DOHH2 (cell line): ENCODE data around the gene ATP7B.

Experiments
- H3F3A ChIP-seq: fragments of 200-600 bp; sonication (generic), shearing (Covaris generic); 2 replicates; pipeline ENCODE4 v1.6.0; 2016; ENCODE audit warnings: antibody characterized with exemption, mild to moderate bottlenecking; ENCODE audit not compliant: control insufficient read depth, insufficient read depth
- H3K27ac ChIP-seq: fragments of 200-600 bp; sonication (generic); 2 replicates; pipeline ENCODE4 v1.5.1; 2014; ENCODE audit warnings: low read depth, mild to moderate bottlenecking, low read length, moderate library complexity
- H3K27me3 ChIP-seq: fragments of 200-600 bp; sonication (generic); 2 replicates; pipeline ENCODE4 v1.6.1; 2014; ENCODE audit warnings: mild to moderate bottlenecking, low read length, mixed read lengths; ENCODE audit not compliant: control insufficient read depth
- H3K36me3 ChIP-seq: fragments of 200-600 bp; sonication (generic); 2 replicates; pipeline ENCODE4 v1.6.1; 2014; ENCODE audit warnings: mild to moderate bottlenecking, low read length, moderate library complexity, mixed read lengths; ENCODE audit not compliant: control insufficient read depth
- H3K4me1 ChIP-seq: fragments of 200-600 bp; sonication (generic); 2 replicates; pipeline ENCODE4 v1.6.1; 2014; ENCODE audit warnings: mild to moderate bottlenecking, low read length, mixed read lengths; ENCODE audit not compliant: control insufficient read depth
- H3K4me2 ChIP-seq: fragments of 200-600 bp; sonication (generic); 2 replicates; pipeline ENCODE4 v1.6.0; 2014; ENCODE audit warnings: mild to moderate bottlenecking, low read length, moderate library complexity
- H3K4me3 ChIP-seq: fragments of 200-600 bp; sonication (generic); 2 replicates; pipeline ENCODE4 v1.5.1; 2014; ENCODE audit warnings: mild to moderate bottlenecking, low read length, mixed read lengths
- H3K79me2 ChIP-seq: fragments of 200-600 bp; sonication (generic); 2 replicates; pipeline ENCODE4 v1.6.1; 2014; ENCODE audit warnings: mild to moderate bottlenecking, low read length, mixed read lengths; ENCODE audit not compliant: control insufficient read depth
- H3K9me2 ChIP-seq: fragments of 200-600 bp; sonication (generic); replicated peaks from 2 replicates; pipeline ENCODE4 v1.6.1; 2014; ENCODE audit warnings: mild to moderate bottlenecking, low read length, mixed read lengths; ENCODE audit not compliant: control insufficient read depth
- H3K9me3 ChIP-seq: fragments of 200-600 bp; sonication (generic); 2 replicates; pipeline ENCODE4 v1.6.1; 2014; ENCODE audit warnings: antibody characterized with exemption, low read length, mixed read lengths; ENCODE audit not compliant: control insufficient read depth, insufficient read depth
- H4K20me1 ChIP-seq: fragments of 200-600 bp; sonication (generic); 2 replicates; pipeline ENCODE4 v1.6.0; 2014; ENCODE audit warnings: low read depth, mild to moderate bottlenecking, antibody characterized with exemption, low read length, moderate library complexity; ENCODE audit not compliant: control insufficient read depth, insufficient read depth
- EZH2phosphoT487 ChIP-seq: fragments of 200-600 bp; sonication (generic); IDR thresholded peaks from 2 replicates; pipeline ENCODE4 v1.6.1; 2017; ENCODE audit warnings: borderline replicate concordance, mild to moderate bottlenecking, antibody characterized with exemption, low read length, moderate library complexity, mixed read lengths
- TF ChIP-seq, protein P1 (sequence below): fragments of 200-600 bp; sonication (generic); IDR thresholded peaks from one replicate; pipeline ENCODE4 v1.5.1; 2014; ENCODE audit warnings: antibody characterized with exemption, mild to moderate bottlenecking, low read depth, low read length; ENCODE audit not compliant: poor library complexity, severe bottlenecking

The ATP7B gene

DNA sequence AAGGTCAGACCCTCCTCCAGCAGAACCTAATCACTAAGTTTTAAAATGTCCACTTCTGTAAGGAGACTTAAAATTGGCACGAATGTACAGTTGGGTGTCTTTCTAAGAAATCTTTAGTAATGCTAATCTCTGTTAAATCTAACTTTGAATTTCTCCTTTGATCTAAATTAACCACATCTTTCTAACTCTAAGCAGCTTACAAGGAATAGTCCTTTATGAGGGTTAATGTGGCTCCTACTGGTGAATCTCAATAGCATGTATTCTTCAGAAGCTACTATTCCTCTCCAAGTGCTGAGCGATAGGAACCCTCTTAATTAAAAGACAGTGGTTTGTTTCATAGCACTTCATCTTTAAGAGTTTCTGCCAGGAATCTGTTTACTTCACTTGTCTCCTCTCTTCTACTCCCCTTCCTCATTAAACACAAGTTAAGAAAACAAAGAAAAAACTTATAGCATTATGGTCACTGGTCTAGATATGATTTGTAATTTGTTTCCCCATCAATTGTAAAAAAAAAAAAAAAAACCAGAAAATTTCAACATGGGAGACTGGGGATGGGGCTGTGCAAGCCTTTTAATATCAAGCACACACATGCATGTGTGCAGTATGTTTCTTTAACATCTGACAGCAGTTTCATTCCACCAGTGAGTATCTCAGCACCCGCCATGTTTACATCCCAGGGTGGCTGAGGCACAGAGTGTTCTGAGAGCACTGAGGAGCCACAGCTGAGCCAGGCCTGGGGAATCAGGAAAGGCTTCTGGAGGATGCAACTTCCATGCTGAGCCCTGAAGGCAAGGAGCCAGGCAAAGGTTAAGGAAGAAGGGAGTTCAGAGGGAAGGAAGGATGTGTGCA lies 57.7 kb downstream of the ATP7B start:
- no peaks in the 10 kb centered on the region for H3F3A ChIP-seq
- H3K27ac ChIP-seq: no peak overlapping the region
- H4K20me1 ChIP-seq: no peaks in the 10 kb centered on the region
- H3K4me1 ChIP-seq: peaks cover 4% of the 10 kb centered on the region; the same call in 1 of the 2 replicates
- TF ChIP-seq, protein P1, sequence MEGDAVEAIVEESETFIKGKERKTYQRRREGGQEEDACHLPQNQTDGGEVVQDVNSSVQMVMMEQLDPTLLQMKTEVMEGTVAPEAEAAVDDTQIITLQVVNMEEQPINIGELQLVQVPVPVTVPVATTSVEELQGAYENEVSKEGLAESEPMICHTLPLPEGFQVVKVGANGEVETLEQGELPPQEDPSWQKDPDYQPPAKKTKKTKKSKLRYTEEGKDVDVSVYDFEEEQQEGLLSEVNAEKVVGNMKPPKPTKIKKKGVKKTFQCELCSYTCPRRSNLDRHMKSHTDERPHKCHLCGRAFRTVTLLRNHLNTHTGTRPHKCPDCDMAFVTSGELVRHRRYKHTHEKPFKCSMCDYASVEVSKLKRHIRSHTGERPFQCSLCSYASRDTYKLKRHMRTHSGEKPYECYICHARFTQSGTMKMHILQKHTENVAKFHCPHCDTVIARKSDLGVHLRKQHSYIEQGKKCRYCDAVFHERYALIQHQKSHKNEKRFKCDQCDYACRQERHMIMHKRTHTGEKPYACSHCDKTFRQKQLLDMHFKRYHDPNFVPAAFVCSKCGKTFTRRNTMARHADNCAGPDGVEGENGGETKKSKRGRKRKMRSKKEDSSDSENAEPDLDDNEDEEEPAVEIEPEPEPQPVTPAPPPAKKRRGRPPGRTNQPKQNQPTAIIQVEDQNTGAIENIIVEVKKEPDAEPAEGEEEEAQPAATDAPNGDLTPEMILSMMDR: no peak
- TF ChIP-seq EZH2phosphoT487: no peak
- H3K9me3 ChIP-seq: no peaks in the 10 kb centered on the region
- H3K36me3 ChIP-seq: no peaks in the 10 kb centered on the region
- no peaks in the 10 kb centered on the region for H3K9me2 ChIP-seq
- no peak overlapping the region for H3K4me2 ChIP-seq
- H3K79me2 ChIP-seq: no peaks in the 10 kb centered on the region
- H3K4me3 ChIP-seq: no peak overlapping the region
- H3K27me3 ChIP-seq: peaks cover 15% of the 10 kb centered on the region; the same call in 1 of the 2 replicates

DNA sequence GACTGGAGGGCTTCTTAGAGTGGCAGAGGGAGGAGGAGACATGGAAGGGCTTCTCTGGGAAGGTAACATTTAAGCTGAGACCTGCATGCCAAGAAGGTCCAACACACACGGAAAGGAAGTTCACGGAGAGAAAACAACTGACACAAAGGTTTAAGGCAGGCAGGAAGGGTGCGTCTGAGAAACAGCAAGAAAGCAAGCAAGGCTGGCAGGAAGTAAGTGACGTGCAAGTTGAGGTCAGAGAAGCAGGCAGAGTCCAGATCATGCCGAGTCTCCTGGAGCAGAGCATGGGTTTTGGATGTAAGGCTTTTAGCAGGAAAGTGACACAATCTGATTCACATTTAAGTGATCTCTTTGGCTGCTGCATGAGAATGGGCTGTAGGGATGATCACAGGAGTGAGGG lies 60.5 kb downstream of the ATP7B start:
- TF ChIP-seq EZH2phosphoT487: no peak
- TF ChIP-seq, protein P1: no peak
- no peaks in the 10 kb centered on the region for H3K9me3 ChIP-seq
- H3K4me2 ChIP-seq: no peak overlapping the region
- no peaks in the 10 kb centered on the region for H3K9me2 ChIP-seq
- no peaks in the 10 kb centered on the region for H3K4me1 ChIP-seq
- H3K27ac ChIP-seq: no peak overlapping the region
- H3K27me3 ChIP-seq: peaks cover 12% of the 10 kb centered on the region; the same call in 1 of the 2 replicates
- no peaks in the 10 kb centered on the region for H3F3A ChIP-seq
- no peaks in the 10 kb centered on the region for H4K20me1 ChIP-seq
- H3K36me3 ChIP-seq: no peaks in the 10 kb centered on the region
- H3K79me2 ChIP-seq: no peaks in the 10 kb centered on the region
- H3K4me3 ChIP-seq: no peak overlapping the region

DNA sequence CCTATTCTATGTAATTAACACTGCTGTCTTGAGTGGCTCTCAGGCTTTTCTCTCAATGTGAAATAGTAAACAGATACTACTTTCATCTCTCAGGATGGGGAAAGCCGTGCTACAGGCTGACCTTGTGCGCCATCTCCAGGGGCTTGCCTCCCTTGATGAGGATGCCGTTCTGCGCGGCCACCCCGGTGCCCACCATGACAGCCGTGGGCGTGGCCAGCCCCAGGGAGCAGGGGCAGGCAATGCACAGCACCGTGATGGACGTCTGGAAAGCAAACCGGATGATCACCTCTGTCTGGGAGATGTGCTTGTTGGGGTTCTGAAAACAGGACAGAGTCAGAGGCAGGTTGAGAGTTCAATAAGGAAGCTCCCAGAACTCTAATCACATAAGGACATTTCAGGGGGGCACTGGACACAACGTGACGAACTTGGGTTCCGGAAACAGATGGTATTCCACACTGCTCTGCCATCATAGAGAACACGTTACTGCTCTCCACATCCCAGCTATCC lies 65.0 kb downstream of the ATP7B start:
- Histone ChIP-seq H3K79me2 (no peaks in the 10 kb centered on the region), H3K27me3 (peaks cover 5% of the 10 kb centered on the region; the same call in 1 of the 2 replicates), H3F3A (no peaks in the 10 kb centered on the region), H3K4me2 (no peak overlapping the region), H4K20me1 (no peaks in the 10 kb centered on the region), H3K4me3 (no peak overlapping the region), H3K9me2 (no peaks in the 10 kb centered on the region), H3K27ac (no peak overlapping the region), H3K9me3 (no peaks in the 10 kb centered on the region), H3K36me3 (no peaks in the 10 kb centered on the region), H3K4me1 (no peaks in the 10 kb centered on the region)
- TF ChIP-seq, protein P1: no peak
- no peak for TF ChIP-seq EZH2phosphoT487
